Measurements from ENCODE around the gene GRAMD1C.

Gene GRAMD1C

GRCh38 chr3:113954091-113954685 lies 115.6 kb downstream of the GRAMD1C start:
- no peak for DNase-seq

- no peak for DNase-seq
Observed at GRCh38 chr3:113963879-113964278, 125.3 kb downstream of the GRAMD1C start.

DNA sequence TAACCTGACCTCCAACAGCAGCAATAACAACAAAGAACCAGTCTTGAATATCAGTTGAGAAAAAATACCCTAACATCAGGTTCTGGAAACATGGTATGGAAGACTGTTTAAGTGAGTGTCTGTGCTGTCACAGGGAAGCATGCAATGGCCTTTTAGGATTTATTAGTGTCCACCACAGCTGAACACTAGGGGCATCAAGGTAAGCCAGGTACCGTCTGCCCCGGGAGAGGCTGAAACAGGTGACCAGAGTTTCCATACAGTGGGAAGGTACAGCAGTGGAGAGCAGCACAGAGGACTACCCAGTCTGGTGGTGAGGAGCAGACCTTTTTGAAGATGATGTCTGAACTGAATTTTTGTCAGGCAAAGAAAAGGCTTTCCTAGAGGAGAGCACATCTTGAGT lies 127.6 kb downstream of the GRAMD1C start:
- DNase-seq = no peak

- no peak for DNase-seq
Observed at GRCh38 chr3:113968986-113969385, 130.4 kb downstream of the GRAMD1C start.

DNA sequence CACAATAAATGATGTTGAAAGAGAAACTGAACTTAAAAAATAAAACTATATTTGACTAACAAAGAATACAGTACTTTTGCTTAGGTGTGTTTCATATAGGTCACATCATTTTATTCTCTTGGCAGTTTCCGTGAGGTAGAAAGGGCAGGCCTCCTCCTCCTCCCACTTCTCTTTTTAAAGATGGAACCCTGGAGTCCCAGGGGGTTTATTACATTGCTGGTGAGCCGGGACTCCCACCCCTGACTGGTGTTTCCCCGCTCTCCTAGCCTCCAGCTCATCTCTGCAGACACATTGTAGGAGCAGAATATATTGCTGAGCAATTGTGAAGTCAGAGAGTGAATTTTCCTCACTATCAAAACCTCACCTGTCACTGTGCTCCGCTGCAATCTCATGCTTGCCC lies 139.2 kb downstream of the GRAMD1C start:
- DNase-seq = no peak

GRCh38 chr3:113979916-113980315 lies 141.3 kb downstream of the GRAMD1C start:
- DNase-seq = no peak

GRCh38 chr3:113981803-113982202 lies 143.2 kb downstream of the GRAMD1C start:
- DNase-seq = no peak

- DNase-seq = no peak
Observed at GRCh38 chr3:113983544-113983943, 145.0 kb downstream of the GRAMD1C start.

DNA sequence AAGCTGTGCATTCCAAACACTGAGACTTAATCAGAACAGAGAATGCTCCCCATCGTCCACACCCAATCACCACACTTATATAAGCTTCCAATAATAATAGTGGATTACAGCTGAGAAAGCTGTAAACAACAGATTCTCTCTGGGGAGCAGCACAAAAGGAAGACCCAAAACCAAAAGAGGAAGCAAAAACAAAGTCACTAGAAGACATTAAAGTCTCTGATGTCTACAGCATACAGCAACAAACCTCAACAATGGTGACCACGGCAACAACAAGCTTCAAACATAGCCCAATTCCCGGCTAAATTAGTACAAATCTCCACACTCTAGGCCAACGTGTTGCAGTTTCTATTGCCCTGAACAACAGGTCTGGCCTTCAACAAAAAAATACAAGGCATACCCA lies 147.0 kb downstream of the GRAMD1C start:
- no peak for DNase-seq
